ENCODE results near the gene IL10RB.
"Not testable (repeated sequence)": the region's sequence is repeated elsewhere in the genome, so short reads cannot be mapped to it uniquely, and the experiment has no call there.

IL10RB gene

DNA sequence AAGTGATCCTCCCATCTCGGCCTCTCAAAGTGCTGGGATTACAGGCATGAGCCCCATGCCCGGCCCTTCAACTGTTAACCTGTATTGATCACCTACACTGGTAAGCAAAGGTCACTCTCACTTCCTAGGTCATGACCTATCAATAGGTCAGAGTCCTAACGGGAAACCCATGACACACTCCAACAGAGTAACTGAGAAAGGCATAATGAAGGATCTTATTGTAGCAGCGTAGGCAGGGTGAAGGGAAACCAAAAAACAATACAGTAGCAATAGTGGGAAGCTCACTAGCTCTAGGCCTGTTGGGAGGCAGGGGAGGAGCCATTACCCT lies 39.1 kb downstream of the IL10RB start:
- DNase-seq = no peak

DNA sequence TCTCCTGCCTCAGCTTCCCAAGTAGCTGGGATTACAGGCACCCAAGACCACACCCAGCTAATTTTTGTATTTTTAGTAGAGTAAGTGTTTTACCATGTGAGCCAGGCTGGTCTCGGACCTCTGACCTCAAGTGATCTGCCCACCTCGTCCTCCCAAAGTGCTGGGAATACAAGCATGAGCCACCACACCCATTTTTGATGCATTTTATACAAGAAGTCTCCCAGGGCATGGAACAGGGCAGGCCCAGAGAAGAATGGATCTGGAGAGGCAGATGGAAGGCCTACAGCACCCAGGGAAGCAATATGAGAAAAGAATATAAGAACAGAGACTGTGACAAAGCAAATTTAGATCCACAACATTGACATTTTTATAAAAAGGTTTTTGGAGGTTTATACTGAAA lies 39.8 kb downstream of the IL10RB start:
- no peak for DNase-seq

DNA sequence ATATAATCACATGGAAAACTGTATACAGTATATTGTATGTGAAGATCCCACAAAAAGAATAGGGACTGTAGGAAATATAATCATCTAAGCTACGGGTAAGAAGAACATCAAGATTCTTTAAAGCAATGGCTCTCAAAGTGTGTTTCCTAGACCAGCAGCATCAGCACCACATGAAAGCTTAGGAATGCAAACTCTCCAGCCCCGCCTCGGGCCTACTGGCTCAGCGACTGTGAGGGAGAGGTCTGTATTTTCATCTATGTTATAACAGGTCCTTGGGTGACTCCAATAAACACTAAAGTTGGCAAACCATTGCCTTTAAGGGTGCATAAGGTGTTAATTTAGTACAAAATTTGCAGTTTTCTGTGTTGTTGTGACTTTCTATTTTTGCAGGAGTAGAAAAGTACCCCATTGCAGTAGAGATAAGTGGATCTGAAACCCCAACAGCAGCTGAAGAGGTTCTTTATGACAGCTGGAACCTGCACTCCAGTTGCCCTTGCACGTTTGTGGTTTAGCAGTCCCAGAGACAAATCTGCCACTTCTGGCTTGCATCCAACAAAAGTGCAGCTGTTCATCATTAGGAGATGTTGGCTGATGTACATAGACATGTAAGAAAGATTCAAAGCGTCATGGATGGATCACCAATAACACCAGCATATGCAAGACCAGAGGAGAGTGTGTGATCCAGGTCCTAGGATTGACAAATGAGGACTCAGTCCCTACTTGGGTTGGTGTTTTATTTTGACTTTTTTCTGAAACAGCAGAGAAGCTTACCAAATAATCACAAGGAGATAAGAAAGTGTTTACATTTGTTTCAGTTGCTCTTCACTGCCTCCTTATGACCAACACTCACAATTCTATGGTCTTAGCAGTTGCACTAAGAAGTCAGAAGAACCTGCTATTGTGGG lies 42.7 kb downstream of the IL10RB start:
- DNase-seq = peak in 4 of 6 experiments; percentile 10 to 55 (median 41)

DNA sequence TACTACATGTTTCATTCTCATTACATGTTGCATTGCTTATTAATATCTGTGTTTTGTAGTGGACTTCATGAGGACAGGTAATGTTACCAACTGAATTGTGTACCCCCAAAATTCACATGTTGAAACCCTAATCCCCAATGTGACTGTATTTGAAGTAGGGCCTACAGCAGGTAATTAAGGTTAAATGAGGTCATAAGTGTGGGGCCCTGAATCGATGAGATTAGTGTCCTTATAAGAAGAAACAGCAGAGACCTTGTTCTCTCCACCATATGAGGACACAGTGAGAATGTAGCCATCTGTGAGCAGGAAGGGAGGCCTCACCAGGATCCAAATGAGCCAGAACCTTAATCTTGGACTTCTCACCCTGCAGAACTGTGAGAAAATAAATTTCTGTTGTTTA lies 43.6 kb downstream of the IL10RB start:
- DNase-seq = no peak

DNA sequence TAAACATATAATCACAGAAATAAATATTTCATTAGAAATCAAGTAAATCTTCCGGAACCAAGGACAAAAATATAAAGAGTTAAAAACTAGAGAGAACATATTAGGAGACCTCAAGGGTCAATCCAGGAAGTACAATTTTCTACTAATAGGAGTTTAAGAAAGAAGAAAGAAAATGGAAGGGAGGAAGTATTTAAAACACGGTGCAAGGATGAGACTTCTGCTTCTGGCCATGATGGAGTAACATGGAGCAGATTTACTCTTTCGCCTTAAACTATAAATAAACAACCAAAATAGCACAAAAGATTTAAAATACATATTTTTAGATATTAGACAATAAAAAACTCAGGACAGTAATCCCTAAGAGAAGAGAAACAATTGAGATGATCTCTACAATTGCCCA lies 46.0 kb downstream of the IL10RB start:
- DNase-seq = no peak

DNA sequence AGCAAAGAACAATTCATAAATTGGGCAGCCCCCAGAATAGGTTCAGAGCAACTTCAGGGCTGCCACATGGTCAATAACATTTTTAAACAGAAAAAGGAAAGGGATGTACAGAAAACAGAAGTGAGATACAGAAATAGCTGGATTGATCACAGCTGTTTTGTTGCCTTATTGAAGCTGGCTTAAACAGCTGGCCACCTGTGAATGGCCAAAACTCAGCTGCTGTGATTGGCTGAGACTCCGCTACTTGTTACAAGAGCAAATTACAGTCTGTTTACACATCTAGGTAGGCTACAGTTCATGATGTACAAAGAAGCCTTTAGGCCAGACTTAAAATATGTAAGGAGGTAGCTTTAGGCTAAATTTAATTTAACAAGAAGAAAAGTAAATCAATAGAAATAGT lies 47.0 kb downstream of the IL10RB start:
- no peak for DNase-seq

DNA sequence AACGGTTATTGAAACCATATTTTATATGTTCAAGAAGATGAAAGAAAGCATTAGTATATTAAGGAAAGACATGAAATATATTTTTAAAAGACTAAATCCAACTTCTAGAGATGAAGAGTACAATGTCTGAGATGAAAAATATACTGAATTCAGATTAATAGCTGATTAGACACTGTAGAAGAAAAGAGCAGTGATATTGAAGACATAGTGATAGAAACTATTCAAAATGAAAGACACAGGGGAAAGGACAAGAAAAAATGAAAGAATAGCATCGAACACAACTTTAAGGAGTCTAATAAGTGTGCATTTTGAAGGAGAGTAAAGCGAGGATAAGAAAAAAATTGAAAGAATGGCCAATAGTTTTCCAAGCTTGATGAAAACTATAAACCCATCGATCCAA lies 47.4 kb downstream of the IL10RB start:
- DNase-seq = no peak

DNA sequence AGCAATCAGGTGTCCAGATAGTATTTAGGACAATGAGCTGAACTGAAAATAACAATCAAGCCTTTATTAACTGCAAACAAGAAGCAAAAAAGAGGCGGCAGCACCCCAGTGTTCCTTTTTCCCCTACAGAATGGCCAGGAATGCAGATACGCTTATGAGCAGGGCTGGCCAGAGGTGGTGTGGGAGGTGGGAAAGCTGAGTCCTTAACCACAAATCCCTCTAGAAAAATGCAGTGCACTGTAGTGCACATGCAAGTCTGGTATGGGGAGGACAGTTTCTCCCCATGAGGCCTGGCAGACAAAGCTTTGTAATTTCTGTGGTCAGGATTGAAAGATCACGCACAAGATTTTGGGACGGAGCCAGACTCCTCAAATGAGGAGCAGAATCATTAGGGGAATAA lies 47.9 kb downstream of the IL10RB start:
- no peak for DNase-seq

DNA sequence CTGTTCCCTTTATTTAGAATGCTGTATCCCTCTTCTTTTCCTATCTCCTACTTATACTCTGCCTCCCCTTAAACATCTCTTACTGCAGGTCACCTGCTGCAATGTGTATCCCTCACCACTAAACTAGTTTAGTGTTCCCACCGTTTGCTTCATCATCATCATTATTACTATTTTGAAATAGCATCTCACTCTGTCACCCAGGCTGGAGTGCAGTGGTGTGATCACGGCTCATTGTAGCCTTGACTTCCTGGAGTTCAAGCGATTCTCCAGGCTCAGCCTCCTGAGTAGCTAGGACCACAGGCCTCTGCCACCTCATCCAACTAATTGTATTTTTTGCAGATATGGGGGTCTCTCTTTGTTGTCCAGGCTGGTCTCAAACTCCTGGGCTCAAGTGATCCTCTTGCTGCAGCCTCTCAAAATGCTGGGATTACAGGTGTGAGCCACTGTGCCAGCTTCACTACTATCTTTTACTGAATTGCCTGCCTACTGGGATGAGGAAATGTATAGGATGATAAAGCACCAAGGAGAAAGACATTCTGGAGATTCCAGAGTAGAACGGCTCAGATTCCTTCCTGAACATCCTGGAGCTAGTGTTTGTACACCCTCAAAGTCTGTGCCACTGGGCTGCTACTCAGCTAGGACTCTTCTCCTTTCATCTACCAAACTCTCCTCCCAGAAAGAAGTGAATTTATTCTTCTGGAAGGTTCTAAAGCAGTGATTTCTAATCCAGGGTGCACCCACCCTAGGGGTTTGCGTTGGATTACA lies 50.0 kb downstream of the IL10RB start:
- no peak for DNase-seq

DNA sequence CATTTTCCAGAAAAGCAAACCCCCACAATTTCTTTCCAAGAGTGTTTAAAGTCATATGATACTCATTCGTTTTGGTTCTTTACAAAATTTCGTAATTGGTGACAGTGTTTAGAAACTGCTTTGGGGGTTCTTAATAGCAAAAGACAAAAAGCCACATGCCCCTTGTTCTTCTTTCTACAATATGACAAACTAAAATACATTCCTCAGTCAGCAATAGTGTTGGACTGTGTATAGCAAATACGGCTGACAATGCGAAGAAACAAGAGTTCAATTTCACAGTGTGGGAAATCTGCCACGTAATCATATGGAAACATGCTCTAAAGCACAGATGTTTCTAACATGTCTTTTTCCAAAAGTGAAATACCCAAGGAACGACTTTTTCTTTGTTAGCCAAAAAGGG lies 51.0 kb downstream of the IL10RB start:
- DNase-seq = no peak

DNA sequence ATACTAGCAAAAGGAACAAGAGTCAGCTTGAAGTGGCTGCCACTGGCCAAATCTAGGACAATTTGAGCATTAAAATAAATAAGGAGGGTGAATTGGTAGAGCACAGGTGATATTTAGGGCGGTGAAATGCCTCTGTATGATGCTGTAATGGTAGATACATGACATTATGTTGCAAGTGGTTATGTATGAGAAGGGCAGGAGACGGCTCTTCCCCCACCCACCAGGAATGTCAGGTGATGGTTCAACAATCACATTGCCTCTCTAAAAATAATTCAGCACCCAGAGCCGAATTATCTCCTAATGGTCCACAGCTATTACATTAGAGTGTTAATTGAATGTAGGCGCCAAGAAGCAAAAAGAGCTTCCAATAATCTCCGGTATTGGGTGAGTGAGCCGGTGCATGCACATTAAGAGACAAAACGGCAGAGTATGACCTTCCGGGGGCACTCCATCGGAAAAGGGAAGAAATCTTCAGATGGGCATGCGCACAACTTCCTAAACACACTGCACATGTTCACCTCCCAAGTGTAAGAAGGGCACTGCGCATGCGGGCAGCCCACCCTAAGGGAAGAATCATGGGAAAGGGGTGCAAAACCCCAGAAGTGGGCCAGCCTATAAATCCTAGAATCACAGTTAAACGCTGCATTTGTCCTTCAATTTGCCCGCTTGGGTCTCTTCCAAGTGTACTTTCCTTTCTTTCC lies 51.8 kb downstream of the IL10RB start:
- no peak for DNase-seq

DNA sequence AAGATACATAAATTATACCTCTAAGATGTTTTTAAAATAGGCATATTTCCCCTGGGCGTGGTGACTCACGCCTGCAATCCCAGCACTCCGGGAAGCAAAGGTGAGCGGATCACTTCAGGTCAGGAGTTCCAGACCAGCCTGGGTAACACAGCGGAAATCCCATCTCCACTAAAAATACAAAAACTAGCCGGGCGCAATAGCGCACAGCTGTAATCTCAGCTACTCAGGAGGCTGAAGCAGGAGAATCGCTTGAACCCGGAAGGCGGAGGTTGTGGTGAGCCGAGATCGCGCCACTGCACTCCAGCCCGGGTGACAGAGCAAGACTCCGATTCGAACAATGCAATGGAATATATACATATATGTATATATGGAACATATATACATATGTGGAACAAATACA lies 54.8 kb downstream of the IL10RB start:
- DNase-seq = peak in 3 of 6 experiments; percentile 18 to 38 (median 20)

DNA sequence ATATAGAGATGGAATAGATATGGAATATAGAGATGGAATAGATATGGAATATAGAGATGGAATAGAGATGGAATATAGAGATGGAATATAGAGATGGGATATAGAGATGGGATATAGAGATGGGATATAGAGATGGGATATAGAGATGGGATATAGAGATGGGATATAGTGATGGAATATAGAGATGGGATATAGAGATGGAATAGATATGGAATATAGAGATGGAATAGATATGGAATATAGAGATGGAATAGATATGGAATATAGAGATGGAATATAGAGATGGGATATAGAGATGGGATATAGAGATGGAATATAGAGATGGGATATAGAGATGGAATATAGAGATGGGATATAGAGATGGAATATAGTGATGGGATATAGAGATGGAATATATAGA lies 57.4 kb downstream of the IL10RB start:
- not testable (repeated sequence) for DNase-seq

DNA sequence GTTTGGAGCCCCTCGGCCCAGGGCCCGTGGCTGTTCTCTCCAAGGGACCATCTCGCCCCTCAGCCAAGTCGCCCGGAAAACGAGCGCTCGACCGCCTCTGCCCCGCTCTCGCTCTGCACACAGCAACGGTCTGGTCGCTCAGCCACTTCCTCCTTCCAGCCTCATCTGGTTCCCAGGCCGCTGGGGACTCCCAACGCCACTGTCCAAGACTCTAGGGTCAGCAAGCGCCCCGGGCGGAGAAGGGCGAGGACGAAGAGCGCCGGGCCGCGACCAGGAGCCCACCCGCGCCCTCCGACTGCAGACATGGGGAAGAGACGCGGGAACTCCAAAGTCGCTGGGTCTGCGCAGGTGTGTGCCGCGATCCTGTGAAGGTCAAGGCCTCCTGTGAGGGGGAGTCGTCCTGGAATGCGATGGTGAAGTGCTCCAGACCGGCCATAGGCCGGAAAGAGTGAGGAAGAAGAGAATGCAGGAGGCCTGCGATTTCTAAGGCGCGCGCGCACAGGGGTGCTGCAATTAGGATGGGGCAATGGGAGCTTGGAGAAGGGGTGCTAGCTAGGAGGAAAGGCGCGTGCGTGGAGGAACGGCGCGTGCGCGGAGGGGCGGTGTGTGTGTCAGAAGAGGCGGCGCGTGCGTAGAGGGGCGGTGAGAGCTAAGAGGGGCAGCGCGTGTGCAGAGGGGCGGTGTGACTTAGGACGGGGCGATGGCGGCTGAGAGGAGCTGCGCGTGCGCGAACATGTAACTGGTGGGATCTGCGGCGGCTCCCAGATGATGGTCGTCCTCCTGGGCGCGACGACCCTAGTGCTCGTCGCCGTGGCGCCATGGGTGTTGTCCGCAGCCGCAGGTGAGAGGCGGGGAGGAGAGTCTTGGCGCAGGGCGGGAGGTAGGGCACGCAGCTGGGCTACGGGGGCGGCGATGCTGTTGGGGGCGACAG lies 58.4 kb downstream of the IL10RB start, which contains the start of gene IFNAR1:
IFNAR1 (plus strand) TSS at position 680 of the 931 bp plus-strand sequence; CDS start at position 766, 86 bp downstream.
- DNase-seq = peak; percentile 93 to 99 (median 98)

DNA sequence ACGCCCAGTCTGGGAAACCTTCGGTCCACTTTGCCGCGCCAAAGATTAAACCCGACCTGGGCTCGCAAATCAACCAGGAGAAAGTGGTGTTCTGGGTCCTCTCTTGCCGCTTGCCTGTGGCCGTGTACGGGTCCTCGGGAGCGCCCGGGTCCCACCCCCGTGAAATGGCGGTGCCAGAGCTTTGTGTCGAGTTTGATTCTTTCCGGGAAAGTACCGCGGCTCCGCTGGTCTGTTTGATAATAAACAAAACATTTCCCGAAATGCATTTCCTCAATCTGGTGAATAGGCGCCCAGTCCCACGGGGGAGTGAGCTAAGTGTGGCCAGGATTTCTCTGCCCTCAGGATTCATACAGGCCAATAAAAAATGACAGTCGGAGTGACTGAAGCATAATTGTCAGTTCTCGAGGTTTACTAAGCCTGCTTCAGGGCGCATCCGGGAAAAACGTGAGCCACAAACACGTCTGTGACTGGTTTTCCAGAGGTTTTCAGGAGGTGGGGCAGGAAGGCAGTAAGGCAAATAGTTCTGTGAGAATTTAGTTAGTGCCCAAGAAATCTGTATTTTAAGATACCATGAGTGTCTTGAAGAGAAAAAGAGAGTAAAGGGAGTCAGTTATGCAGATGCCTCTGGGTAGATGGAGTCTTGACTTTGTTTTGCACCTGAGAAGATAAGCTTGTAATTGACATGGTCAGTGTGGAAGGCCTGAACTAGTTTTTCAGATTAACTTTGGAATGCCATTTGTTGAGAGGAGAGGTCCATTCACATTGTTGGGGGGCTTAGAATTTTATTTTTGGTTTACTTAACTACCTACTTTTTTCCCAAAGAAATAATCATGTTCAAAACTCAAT lies 59.3 kb downstream of the IL10RB start:
- DNase-seq = peak; percentile 61 to 88 (median 76)

DNA sequence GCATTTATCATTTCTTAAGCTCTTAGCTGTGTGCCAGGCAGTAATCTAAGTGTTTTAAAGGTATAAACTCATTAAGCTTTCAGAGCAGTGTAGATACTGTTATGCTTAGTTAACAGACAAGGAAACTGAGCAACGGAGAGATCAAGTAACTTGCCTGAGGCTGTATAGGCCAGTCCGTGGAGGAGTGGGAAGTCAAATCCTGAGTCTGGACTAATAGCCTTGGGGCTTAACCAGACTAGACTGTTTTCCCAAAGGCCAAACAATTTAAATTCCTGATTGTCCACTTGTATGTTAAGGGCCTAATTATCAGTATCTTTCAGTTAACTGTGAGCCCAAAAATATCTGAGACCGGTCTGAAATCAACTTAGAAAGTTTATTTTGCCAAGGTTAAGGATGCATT lies 61.2 kb downstream of the IL10RB start:
- no peak for DNase-seq

DNA sequence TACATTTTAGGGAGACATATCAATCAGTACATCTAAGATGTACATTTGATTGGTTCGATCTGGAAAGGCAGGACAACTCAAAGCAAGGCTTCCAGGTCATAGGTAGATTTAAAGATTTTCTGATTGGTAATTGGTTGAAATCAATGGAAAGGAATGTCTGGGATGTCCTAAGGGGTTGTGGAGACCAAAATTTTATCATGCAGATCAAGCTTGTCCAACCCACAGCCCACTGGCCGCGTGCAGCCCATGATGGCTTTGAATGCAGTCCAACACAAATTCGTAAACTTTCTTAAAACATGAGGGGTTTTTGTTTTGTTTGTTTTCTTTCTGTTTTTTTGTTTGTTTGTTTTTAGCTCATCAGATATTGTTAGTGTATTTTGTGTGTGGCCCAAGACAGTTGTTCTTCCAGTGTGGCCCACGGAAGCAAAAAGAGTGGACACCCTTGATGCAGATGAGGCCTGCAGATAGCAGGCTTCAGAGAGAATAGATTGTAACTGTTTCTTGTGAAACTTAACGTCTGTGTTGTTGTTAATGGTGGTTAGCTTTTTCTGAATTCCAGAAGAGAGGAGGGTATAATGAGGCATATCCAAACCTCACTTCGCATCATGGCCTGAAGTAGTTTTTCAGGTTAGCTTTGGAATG lies 61.7 kb downstream of the IL10RB start:
- DNase-seq = no peak

DNA sequence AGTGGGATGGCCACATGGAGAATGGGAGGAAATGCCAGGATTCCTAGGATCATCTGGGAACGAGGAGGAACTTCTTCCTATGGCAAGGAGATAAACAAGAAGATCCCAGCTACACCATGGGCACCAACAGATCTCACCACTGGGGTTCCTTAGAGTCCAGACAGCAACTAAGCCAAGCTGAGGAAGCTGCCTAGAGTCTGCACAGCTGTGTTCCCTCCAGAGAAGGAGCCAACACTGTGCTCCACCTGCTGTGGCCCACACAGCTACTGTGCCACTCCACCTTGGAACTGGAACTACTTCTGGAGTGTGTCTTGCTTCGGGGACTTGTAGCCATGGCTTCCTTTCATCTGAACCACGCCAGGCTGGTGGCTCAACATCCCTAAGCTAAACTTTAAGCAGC lies 64.6 kb downstream of the IL10RB start:
- no peak for DNase-seq

DNA sequence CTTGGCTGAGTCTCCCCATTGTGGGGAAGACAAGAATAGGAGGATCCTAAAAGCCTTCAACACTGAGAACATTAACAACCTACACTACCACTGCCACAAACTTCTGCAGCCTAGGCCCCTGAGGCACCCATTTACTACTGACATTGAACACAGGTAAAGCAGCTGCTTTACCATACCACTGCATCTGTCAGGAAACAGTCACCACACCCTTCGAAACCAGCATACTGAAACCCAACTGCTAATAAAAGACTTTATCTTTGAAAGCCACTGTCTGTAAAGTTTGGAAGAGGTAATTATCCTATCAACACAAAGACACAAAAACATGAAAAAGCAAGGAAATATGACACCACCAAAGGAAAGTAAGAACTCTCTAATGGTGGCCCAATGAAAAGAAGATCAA lies 66.0 kb downstream of the IL10RB start:
- DNase-seq = peak in 1 of 6 experiments; percentile 6

DNA sequence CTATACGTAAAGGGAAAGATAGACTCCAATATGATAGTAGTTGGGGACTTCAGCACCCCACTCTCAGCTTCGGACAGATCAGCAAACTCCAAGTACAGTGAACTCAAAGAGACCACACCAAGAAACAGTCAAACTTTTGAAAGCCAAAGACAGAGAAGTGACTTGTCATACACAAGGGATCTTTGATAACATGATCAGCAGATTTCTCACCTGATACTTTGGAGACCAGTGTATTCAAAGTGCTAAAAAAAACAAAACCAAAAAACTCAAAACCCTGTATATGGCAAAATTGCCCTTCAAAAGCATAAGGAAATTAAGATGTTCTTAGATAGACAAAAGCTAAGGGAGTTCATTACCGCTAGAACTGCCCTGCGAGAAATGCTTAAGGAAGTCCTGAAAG lies 68.0 kb downstream of the IL10RB start:
- DNase-seq = no peak

DNA sequence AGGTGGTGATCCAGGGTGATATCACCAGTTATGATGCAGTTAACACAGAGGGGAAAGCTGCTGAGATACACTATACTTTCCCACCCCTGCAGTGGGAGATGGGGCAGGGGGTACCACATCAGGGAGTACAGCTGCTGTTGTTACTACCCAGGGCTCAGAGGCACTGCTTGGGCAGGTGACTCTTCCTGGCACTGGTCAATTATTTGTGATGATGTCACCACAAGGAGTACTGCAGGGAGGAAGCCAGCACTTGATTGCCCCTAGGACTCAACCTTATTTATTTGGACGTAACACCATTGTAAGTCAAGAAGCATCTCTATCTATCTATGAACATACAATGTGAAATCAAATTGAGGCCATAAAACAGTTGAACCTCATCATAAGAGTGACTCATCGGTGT lies 68.7 kb downstream of the IL10RB start:
- DNase-seq = no peak

Measured in stimulated activated naive CD4-positive, alpha-beta T cell (primary cell).